ENCODE data around the gene H2BK1.

- no peak for TF ChIP-seq TARDBP (IDR thresholded peaks at IDR 0.05)
- no peak for TF ChIP-seq ARNT (IDR thresholded peaks at IDR 0.05)
- TF ChIP-seq HDGF (IDR thresholded peaks at IDR 0.05; ENCODE audit: borderline replicate concordance), result no peak
- TF ChIP-seq FOXA1 (IDR thresholded peaks at IDR 0.05), result no peak
- no peak for TF ChIP-seq SP1 (IDR thresholded peaks at IDR 0.05)
Observed at GRCh38 chr7:151238924-151239836, 28.9 kb upstream of the H2BK1 start.

All from HEK293T (cell line).